ENCODE data around the gene ACAD9.
"Not testable (repeated sequence)": the region's sequence is repeated elsewhere in the genome, so short reads cannot be mapped to it uniquely, and the experiment has no call there.

ACAD9 gene

DNA sequence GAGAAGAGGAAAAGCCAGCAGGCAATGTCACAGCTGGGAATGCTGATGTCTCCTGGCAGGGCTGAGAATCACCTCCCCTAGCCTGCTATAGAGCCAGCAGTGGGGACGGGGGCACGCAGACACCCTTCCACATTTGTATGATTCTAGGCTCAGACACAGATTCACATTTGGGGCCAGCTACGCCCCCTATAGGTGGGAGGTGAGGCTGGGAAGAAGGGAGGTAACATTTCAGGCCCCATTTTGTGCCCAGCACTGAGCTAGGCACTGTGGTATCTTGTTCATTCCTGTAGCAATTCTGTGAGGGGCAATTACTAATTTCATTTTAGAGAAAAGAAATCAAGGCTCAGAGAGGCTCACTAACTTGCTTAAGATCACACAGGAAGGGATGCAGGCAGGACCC is 15.9 kb upstream of the ACAD9 start:
- DNase-seq, result no peak

DNA sequence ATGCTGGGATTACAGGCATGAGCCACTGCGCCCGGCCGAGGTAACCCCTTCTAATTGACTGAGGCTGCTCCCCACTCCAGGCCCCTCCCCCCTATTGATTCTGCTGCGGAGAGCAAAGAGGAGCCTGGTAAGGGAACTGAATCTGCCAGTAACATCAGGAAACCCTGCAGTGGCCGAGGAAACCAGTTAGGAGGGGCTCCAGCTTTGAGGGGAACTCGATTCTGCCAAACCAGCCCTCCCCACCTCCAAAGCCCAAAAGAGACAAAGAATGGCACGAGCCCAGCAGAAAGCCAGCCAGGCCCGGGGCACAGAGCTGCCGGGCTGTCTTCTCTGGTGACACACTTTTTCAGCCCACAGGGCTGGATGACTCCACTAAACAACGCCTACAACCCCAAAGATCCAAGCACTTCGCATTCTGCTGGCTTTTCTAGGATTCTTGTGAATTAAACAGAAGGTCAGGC is 15.0 kb upstream of the ACAD9 start:
- peak; percentile 85 for DNase-seq

DNA sequence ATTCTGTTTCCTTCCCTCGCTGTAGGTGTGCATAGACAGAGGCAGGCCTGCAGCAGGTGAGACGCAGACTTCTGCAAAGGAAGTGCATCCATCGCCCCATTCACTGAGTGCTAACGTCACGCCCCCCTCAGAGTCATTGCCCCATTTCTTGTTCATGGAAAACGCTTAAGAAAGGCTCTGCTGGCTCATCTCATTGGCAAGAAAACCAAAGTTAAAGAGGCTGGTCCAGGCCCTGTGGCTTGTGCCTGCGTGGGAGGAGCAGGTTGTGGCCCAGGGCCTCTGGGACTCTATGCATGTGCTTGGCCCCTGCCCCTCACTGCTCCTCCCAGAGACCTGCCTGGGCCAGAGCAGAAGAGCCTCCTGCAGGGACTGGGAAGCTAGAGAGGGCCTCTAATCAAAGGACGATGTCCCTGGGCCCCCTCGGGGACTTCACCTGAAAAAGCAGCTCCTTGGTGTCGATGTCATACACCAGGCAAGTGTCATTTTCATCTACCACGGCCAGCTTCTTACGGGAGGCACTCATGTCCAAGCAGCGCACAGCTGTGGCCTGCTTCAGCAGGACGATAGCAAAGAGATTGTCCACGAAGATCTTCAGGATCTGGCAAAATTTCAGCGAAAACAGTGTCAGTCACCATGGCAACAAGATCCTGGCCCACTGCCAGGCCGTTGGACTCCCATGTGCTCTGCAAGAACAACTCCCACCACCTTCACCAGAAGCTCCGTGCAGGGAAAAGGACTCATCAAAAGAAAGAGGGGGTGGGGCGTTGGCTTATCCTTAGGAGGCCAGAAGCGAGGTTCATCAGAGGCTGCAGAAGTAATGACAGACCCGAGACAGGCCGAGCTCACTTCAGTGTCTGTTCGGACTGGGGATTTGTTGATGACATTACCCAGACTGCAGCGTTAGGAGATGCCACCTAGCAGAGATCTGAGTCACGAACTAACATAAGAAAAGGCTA is 14.3 kb upstream of the ACAD9 start:
- peak; percentile 89 for DNase-seq

DNA sequence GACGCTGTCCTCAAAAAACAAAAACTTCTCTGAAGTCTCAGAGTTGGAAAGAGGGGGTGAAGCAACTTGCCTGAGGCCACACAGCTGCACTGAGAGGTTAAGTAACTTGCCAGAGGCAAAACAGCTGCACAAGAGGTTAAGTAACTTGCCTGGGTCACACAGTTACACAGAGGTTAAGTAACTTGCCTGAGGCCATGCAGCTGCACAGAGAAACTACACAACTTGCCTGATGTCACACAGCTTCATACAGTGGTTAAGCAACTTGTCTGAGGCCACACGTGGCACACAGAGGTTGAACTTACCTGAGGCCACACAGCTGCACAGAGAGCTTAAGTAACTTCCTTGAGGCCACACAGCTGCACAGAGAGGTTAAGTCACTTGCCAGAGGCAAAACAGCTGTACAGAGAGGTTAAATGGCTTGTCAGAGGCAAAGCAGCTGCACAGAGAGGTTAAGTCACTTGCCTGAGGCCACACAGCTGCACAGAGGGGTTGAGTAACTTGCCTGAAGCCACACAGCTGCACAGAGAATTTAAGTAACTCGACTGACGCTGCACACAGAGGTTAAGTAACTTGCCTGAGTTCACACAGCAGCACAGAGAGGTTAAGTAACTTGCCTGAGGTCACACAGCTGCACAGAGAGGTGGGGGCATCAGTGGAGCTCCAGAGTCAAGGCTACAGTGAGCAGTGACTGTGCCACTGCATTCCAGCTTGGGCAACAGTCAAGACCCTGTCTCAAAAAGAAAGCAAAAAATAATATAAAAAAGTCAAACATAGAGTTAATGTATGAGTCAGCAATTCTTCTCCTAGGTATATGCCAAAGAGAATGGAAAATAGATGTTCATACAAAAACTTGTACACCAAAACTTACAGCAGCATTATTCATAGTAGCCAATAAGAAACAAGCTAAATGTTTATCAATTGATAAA is 12.0 kb upstream of the ACAD9 start:
- DNase-seq, result peak; percentile 97

DNA sequence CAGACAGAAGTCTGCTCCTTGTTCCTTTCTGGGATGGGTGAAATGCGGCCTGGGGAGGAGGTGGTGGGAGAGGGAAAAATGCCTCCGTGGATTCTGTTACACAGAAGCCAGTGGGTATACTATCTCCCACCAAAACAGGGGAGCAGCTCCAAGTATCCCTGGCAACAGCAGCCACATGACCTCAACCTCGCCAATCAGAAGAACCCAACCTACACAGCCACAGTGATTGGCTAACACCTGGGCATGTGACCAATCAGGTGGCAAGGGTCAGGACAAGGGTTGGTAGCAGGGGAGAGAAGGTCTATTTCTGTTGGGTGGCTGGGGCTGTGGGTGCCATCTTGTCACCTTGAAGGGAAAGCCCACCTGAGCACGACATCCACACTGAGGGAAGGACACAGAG is 9.1 kb upstream of the ACAD9 start:
- no peak for DNase-seq

DNA sequence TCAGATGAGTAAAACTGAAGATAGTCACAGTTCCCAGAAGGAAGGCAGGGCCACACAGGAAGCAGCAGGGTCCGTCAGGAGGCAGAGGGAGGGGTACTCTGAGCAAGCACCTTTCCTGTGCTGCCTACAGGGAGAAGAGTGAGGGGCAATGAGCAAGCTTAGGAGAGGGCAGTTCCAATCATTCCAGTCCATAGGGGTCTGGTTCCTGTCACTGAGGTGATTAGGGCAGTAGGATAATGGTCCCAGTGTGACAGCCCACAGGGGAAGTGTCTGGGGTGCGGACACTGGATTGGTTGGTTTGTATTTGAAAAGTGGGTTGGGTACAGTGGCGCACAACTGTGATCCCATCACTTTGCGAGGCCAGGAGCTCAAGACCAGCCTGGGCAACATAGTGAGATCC is 7.1 kb upstream of the ACAD9 start:
- DNase-seq, result no peak

DNA sequence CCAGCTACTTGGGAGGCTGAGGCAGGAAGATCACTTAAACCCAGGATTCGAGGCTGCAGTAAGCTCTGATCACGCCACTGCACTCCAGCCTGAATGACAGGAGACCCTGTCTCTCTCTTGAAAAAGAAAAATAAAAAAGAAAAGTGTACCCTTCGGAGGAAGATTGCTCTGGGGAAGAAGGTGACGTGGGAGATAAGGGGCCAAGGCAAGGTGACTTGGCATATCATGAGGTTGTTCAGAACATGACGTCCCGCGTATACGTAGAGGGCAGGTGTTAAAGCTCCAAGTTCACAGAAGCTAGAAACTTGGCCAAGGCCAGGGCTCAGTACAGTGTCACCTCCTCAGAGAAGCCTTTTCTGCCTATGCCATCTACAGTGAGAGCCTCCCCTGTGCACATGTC is 6.7 kb upstream of the ACAD9 start:
- no peak for DNase-seq

DNA sequence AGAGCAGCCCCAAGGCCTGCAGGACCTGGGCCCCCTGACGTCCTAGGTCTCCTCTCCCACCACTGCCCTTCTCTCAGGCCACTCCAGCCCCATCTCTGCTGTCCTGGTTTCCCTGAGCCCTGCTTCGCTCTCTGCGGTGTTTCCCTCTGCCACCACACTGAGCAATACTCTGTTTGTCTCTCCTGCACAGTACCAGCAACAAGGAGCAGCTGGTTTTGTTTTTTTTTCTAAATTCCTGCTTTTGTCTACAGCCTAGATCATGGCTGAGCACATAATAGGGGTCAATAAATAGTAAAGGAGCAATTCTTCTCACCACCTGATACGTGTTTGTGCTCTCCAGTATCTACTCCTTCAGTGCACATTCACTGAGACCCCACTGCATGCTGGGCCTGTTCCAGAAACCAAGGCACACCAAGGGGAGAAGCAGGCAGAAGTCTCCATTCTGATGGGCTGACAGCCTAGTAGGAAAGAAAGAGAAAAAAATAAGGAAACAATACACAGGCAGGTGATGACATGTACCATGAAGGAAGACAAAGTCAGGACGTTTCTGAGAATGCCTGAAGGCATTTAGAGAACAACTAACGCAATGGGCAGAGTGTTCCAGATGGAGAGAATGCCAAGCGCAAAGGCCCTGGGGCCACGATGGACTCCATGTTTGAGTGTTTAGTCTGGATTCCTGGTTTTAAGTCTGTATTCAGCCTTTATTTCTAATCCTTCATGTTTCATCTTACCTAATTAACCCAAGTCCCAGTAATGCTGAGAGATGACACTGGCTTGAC is 6.0 kb upstream of the ACAD9 start:
- DNase-seq, result no peak

DNA sequence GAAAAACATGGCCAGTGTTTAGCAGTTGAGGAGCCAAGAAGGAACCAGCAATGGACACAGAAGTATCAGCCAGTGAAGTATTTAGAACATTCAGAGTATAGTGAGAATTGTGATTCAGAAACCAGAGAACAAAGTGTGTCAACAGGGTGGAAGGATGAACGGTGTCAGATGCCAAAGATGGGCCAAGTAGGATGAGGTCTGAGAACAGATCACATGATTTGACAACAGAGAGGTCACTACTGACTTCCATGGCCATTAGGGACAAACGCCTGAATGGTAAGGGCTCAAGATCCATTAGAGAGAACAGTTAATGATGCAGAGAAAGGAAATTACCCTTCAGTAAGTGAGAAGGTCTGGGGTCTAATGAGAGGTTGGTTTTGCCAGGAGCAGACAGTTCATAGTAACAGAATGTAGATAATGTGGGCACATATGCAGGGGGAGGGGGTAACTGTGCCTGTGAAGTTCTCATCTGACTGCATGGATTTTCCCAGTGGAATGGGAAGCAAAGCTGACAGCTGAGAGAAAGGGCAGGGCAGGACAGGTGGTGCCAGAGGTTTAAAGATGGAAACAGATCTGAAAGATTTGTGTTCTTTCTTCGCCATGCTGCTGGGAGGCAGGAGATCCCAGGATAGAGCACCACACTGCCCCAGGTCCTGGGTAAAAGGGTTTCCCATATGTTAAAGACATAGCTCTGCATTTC is 4.8 kb upstream of the ACAD9 start:
- DNase-seq, result no peak

DNA sequence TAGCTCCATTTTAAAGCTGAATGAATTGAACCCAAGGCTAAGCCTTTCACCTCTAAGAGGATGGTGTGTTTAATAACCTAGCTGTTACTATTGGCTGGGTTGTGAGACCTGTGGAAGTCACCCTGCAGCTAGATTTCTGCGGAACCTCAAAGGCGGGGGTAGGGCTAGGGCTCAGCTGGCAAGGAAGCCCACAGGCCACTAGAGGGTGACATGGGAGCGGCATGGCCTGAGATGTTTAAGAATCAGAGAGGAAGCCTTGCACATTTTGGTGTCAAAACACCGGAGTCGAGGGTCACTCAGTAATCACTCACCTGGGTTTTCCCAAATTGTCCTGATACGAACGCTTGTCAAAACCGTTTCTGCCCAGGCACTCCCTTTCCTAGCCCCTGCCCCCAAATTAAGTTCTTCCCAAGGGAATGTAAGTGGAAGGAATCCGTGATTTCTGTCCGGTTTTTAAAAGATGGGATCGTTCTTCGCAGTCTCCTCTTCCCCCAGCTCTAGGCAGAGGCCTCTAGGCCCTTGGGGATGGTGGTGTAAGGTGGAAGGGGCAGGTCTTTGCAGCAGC is 3.8 kb upstream of the ACAD9 start:
- peak; percentile 74 for DNase-seq

DNA sequence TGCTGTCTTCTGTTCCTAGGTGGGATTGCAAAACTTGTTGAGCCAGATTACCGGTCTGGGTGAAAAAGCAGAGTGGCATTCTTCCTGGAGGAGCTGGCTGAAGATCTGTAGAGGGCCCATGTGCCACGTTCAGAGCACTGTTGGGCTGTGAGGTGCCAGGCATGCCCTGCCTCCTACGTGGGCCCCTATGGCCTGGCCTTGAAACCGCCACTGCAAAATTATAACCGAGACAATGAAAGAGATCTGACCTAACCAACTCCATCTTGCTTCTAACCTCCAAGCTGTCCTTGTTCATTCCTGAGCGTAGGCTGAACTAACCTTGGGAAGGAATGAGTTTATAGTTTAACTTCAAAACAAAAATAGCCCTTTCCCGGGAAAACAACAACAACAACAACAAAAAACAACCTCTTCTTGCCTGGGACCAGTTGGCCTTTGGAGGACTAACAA is 1.4 kb upstream of the ACAD9 start:
- no peak for DNase-seq

DNA sequence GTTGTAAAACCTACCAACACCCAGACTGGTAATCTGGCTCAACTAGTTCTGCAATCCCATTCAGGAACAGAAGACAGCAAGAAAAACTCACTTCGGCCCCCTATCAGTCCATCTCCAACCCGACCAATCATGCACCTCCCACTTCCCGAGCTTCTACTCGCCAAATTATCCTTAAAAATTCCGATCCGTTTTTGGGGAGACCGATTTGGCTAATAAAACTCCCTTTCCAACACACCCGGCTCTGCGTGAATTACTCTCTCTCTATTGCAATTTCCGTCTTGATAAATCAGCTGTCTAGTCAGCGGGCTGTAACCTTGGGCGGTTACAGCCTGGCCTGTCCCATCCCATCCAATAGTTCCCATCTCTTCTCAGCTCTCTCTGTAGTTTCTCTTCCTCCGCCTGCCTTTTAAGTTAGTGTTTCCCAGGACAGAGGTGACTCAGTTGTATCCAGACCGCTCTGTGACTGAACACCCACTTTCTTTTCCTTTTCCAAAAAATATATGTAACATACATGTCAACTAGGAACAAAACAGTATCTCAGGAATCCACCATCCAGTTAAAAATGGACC is 780 bp upstream of the ACAD9 start:
- DNase-seq, result peak; percentile 81

DNA sequence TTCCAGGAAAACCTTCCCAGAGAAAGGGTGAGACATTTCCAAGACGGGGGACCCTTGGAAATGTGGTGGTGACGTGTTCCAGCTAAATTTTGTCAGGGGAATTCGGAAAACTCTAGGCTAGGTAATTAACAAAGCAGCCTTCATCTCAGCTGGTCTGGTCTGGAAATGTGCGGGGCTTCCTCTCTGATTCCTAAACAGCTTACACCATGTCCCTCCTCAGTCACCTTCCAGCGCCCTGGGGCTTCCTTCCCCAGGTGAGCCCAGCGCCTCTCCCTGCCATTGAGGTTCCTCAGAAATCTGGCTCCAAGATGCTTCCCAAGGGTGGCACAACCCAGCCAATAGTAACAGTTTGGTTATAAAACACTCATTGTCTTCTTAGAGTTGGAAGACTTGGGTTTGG is 571 bp downstream of the ACAD9 start:
- DNase-seq, result no peak

DNA sequence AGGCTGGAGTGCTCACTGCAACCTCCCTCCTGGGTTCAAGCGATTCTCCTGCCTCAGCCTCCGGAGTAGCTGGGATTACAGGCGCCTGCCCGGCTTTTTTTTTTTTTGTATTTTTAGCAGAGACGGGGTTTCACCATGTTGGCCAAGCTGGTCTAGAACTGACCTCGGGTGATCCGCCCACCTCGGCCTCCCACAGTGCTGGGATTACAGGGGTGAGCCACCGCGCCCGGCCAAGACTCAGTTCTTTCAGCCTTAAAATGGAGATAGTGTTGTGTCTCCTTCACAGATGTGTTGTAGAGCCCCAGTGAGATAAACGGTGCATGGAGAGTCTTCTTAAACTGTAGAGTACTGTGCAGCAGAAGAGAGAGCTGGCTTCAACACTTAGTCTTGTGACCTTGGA is 1.0 kb downstream of the ACAD9 start:
- not testable (repeated sequence) for DNase-seq

DNA sequence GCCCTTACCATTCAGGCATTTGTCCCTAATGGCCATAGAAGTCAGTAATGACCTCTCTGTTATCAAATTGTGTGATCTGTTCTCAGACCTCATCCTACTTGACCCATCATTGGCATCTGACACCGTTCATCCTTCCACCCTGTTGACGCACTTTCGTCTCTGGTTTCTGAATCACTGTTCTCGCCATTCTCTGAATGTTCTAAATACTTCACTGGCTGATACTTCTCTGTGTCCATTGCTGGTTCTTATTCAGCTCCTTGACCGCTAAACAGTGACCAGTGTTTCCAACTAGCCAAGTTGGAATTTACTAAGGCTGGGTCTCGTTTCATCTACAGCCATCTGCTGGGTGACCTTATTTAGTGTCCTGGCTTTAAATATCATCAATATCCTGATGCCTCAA is 2.2 kb downstream of the ACAD9 start:
- no peak for DNase-seq

DNA sequence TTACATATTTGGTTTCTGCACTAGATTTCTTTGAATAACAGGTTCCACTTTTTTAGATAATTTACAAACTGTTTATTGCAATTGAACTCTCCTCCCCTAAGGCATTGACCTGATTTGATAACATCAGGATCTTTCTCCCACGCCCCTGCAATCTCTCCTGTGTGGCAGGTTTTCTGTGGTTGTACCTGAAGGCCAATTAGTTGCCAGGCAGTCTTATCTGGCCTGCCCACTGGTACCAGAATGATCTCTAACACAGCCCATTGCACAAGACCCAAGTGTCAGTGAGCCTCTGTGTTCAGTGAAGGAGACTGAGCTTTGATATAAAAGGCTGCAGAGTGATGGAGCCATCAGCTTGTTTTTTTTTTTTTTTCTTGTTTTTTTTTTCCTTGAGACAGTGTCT is 3.3 kb downstream of the ACAD9 start:
- DNase-seq, result no peak

DNA sequence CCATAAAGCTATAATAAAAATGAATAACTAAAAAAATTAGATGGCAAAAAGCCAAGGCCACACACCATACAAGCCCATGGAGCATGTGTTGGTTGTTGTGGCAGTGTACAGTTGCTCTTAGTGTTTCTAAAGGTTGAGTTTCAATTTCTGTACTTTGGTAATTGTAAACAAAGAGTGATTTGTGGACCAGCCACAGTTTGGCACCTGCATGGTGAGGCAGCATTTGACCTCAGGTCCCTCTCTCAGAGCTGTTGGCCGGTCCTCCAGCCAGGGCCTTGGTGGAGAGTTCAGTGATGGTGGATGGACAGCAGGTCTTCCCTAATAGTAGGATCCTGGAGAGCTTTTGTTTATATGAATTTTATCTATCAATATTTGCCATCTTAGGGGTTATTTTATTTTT is 5.6 kb downstream of the ACAD9 start:
- DNase-seq, result no peak

DNA sequence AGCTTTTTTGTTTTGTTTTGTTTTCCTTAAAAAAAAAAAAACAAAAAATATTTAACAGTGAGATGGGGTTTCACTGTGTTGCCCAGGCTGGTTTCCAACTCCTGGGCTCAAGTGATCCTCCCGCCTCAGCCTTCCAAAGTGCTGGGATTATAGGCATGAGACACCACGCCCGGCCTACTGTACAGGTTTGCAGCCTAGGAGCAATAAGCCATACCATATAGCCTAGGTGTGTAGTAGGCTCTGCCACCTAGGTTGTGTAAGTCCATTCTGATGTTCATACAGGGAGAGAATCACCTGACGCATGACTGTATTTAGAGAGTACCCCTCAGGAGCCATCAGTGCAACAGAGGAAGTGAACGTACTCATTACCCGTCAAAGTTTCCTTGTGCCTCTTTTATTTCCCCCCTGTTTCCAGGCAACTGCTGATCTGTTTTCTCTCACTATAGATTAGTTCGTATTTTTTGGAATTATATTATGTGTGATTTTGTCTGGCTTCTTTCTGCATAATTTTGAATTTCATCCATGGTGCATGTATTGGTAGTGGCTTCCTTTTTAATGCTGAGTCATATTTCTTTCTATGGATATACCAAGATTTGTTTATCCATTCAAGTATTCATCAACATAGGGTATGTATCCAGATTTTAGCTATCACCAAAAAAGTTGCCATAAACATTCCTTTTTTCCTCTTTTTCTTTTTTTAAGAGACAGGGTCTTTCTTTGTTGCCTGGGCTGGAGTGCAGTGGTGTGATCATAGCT is 9.9 kb downstream of the ACAD9 start:
- no peak for DNase-seq

DNA sequence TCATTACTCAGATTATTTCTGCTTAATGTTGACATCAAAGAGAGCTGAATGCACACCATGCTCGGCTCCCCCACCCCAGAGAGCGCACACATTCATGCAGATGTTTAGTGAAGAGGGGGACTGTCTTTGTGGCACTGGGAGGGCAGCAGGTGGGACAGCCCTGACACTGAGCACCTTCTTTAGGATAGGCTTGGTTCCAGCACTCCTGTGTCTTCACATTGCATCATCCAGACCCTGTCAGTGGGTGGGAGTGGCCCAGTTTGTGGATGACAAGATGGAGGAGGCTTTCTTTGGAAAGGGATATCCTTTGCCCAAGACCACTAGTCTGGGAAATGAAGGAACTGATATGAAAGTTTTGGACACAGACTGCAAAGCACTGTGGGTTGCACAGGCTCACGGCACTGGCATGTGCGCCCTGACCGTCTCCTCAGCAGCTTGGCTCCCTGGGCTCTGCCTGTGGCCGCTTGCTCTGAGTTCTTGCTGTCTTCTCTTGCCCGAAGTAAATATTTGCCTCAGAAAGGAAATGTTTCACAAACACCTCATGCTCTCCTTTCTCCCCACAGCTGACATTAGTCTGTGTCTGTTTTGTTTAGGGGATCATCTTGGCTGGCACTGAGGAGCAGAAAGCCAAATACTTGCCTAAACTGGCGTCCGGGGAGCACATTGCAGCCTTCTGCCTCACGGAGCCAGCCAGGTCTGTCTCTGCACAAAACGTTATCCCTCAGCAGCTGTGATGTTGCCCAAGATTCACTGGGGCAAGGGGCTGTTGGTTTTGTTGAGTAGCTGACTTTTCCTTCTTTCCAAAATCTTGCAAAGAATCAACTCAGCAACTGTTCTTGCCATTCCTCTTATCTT is 16.6 kb downstream of the ACAD9 start:
- no peak for DNase-seq

DNA sequence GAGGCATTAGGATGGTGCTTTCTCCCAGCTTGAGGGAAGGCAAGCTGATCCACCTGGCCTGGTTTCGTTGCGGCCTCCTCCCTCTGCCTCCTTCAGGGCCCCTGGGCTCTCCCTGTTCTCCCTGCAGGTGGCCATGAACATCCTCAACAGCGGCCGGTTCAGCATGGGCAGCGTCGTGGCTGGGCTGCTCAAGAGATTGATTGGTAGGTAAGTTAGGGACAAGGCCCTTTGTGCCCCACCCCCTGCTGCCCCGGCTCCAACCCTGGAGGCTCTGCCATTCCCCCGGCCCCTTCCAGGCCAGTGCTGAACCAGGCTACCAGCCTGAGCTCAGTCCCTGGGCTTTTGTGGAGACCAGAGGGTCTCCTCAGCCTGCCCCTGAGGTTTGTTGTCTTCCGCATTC is 23.0 kb downstream of the ACAD9 start:
- DNase-seq, result no peak

Measured in MV-4-11 (cell line).